GM06990 (cell line): ENCODE data around the gene DDX1.
"Not testable (repeated sequence)": the region's sequence is repeated elsewhere in the genome, so short reads cannot be mapped to it uniquely, and the experiment has no call there.

Experiments
- DNase-seq: peaks from one replicate; pipeline ENCODE4 v3.0.0-alpha.2; 2011; ENCODE audit not compliant: insufficient read length; ENCODE audit errors: extremely low read depth
- H3K27me3 ChIP-seq: replicated peaks from 2 replicates; pipeline ENCODE4 v1.6.0; 2011; ENCODE audit warnings: low read length; ENCODE audit not compliant: control insufficient read depth, insufficient read depth
- H3K36me3 ChIP-seq: 2 replicates; pipeline ENCODE4 v1.5.1; 2011; ENCODE audit warnings: low read length; ENCODE audit not compliant: control insufficient read depth, insufficient read depth
- H3K4me3 ChIP-seq: replicated peaks from 2 replicates; pipeline ENCODE4 v1.5.1; 2011; ENCODE audit warnings: low read depth, mild to moderate bottlenecking, control low read depth, low read length
- TF ChIP-seq, protein P1 (sequence below): IDR thresholded peaks from 2 replicates; pipeline ENCODE4 v1.5.1; 2011; ENCODE audit warnings: low read length, control low read depth, mild to moderate bottlenecking, inconsistent platforms; ENCODE audit not compliant: insufficient read depth, poor library complexity, severe bottlenecking

Gene DDX1

DNA sequence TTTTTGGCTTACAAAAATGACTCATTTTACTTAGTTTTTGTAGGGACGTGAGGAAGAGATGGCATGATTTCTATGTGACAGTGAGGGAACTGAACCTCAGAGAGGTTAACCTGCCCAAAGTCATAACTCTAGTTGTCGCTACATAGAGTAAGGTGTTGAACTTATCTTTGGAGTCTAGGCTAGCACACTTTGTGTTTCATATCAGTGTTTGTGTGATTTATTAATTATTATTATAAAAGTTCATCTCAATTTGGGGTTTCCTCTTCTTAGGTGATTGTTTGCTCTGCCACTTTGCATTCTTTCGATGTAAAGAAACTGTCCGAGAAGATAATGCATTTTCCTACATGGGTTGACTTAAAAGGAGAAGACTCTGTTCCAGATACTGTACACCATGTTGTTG, 28.3 kb downstream of the DDX1 start:
- TF ChIP-seq, protein P1, sequence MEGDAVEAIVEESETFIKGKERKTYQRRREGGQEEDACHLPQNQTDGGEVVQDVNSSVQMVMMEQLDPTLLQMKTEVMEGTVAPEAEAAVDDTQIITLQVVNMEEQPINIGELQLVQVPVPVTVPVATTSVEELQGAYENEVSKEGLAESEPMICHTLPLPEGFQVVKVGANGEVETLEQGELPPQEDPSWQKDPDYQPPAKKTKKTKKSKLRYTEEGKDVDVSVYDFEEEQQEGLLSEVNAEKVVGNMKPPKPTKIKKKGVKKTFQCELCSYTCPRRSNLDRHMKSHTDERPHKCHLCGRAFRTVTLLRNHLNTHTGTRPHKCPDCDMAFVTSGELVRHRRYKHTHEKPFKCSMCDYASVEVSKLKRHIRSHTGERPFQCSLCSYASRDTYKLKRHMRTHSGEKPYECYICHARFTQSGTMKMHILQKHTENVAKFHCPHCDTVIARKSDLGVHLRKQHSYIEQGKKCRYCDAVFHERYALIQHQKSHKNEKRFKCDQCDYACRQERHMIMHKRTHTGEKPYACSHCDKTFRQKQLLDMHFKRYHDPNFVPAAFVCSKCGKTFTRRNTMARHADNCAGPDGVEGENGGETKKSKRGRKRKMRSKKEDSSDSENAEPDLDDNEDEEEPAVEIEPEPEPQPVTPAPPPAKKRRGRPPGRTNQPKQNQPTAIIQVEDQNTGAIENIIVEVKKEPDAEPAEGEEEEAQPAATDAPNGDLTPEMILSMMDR: no peak
- H3K4me3 ChIP-seq: no peak overlapping the region
- no peaks in the 10 kb centered on the region for H3K27me3 ChIP-seq
- peaks cover 11% of the 10 kb centered on the region for H3K36me3 ChIP-seq
- DNase-seq: no peak

DNA sequence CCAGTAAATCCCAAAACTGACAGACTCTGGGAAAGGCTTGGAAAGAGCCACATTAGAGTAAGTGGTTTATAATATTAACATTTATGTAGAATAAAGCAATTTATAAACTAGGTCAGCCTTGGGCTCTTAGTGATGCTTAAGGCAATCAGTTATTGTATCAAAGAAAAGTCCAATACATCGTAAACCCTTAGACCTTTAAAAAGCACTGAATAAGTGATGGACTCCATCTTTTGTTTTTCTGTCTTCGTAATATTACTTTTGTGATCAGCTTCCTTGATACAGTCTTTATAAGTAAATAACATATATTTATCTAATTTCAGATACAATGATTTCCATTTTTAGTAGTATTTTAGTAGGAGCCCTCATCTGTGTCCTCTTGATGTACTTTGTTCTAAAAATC, 28.7 kb downstream of the DDX1 start:
- no peaks in the 10 kb centered on the region for H3K27me3 ChIP-seq
- H3K4me3 ChIP-seq: no peak overlapping the region
- peaks cover 11% of the 10 kb centered on the region for H3K36me3 ChIP-seq
- TF ChIP-seq, protein P1: no peak
- no peak for DNase-seq

DNA sequence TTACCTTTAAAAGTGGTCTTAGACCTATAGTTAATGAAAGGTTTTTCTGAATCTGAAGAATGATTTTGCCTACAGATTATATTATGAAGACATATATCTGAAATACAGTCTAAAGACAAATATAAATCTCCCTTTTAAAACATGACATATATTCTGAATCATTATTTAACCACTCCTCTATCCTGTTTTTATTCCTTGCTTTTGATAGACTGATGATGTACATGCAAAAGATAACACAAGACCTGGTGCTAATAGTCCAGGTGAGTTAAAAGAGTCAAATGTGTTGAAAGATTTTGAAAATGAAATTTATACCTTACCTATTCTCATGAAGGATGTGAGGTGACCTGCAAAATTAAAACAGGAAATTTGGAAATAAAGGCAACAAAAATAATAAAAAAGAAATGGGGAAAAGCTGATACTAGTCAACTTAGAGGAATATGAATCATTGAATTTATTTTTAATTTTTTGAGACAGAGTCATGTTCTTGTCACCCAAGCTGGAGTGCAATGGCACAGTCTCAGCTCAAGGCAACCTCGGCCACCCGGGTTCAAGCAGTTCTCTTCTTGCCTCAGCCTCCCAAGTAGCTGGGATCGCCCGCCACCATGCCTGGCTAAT, 29.3 kb downstream of the DDX1 start:
- no peaks in the 10 kb centered on the region for H3K27me3 ChIP-seq
- TF ChIP-seq, protein P1: no peak
- DNase-seq: no peak
- peaks cover 11% of the 10 kb centered on the region for H3K36me3 ChIP-seq
- H3K4me3 ChIP-seq: no peak overlapping the region

- not testable (repeated sequence) for H3K27me3 ChIP-seq, H3K4me3 ChIP-seq, DNase-seq
- H3K36me3 ChIP-seq: peaks cover 11% of the 10 kb centered on the region
These were observed 29.8 kb downstream of the DDX1 start for GRCh38 chr2:15621472-15621870.

DNA sequence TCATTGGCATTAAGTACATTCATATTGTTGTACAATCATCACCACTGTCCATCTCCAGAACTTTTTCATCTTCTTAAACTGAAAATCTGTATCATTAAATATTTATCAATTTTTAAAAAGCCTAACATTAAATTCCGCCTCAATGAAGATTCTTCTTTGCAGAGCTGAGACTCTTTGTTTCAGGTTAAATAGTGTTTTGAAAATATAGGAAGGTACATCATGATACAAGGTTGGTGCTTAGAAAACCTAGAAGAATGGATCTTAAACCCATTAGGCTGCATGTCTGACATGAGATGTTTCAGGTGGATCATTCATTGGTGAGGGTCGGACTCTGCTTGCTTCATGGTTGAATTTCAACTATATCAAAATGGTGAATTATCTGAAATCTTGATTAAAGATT, 30.5 kb downstream of the DDX1 start:
- TF ChIP-seq, protein P1: no peak
- Histone ChIP-seq H3K4me3 (no peak overlapping the region), H3K27me3 (no peaks in the 10 kb centered on the region), H3K36me3 (peaks cover 11% of the 10 kb centered on the region)
- DNase-seq: no peak

DNA sequence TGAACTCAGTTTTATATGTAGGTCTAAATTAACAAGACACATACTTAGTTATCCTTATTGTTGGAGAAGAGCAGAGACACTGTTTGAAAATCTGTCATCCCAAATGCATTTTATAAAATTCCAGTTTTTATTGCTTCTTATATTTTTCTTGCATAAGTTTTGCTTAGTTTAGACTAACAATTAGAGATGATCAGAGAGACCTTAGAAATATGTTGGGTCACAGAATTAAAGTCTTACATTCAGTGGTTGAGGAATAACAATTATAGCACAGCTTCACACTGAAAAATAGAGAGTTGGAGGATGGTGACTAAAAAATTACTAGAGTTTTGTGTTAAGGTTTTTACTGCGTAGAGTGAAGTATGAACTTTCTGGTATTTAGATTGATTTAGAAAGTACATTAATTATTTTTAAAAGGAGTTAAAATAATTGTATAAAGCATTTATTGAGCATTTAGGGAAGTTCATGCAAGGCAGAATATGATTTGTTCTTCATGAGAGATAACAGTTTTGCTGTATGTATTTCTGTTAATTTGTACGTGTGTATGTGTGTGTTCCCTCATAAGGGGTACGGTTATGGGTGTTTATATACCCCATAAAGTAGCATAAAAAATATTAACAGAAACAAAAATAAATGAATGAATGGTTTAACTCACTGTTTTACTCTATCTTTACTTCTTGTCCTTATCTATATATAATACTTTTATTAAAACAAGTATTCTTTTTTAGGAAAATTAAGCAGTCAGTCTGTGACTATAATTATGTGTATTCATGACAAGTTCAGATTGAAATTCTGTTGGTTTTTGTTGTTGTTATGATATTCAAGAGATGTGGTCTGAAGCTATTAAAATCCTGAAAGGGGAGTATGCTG, 31.2 kb downstream of the DDX1 start:
- Histone ChIP-seq H3K4me3 (no peak overlapping the region), H3K27me3 (no peaks in the 10 kb centered on the region), H3K36me3 (peaks cover 13% of the 10 kb centered on the region)
- DNase-seq: no peak
- TF ChIP-seq, protein P1: no peak
